Right lung (tissue), 10 donors: ENCODE results near the gene MARK2. TPM values are rescaled to one million over a fixed set of nuclear protein-coding genes. Genes with fewer than 3 reads are reported as not detected.
"Not testable (repeated sequence)": the region's sequence is repeated elsewhere in the genome, so short reads cannot be mapped to it uniquely, and the experiment has no call there.

Source experiments
- DNase-seq, 2 donors: peaks; one replicate each; pipeline ENCODE4 v3.0.0-alpha.2; 2013
- long read RNA-seq, 8 donors: transcript quantifications; one replicate each; lab custom pipeline, GENCODE V29; 2026
- polyA plus RNA-seq, 5 donors: library from polyadenylated mRNA; unstranded; fragments of 120-200 nt; gene quantifications; one replicate each; pipeline versions ENCODE4 v1.2.1 to v1.2.3, GENCODE V29; 2013; ENCODE audit warnings: inconsistent platforms in 1 of 5, low replicate concordance in 1 of 5; ENCODE audit not compliant: insufficient read length in 5 of 5, insufficient read depth in 1 of 5

The MARK2 gene
- 10 to 100 TPM; 27.0 to 35.1 (median 30.1) TPM for polyA plus RNA-seq
- long read RNA-seq, donor 1, partial matches to known transcripts: 36 of 36 reads
- long read RNA-seq, donor 1, other reads (novel, unspliced or antisense): 0 of 36 reads
- long read RNA-seq, donor 2, partial matches to known transcripts: 38 of 38 reads
- long read RNA-seq, donor 2, other reads (novel, unspliced or antisense): 0 of 38 reads
- long read RNA-seq, donor 3, partial matches to known transcripts: 5 of 5 reads
- long read RNA-seq, donor 3, other reads (novel, unspliced or antisense): 0 of 5 reads
- long read RNA-seq, donor 4, partial matches to known transcripts: 0 of 1 reads
- long read RNA-seq, donor 4, other reads (novel, unspliced or antisense): 0 of 1 reads
- long read RNA-seq, donor 5, partial matches to known transcripts: 0 of 2 reads
- long read RNA-seq, donor 5, other reads (novel, unspliced or antisense): 0 of 2 reads
- long read RNA-seq, donor 6, partial matches to known transcripts: 20 of 21 reads
- long read RNA-seq, donor 6, other reads (novel, unspliced or antisense): 0 of 21 reads
- long read RNA-seq, donor 7, partial matches to known transcripts: 59 of 79 reads
- long read RNA-seq, donor 7, other reads (novel, unspliced or antisense): 19 of 79 reads
- long read RNA-seq, donor 8: 0 reads

DNA sequence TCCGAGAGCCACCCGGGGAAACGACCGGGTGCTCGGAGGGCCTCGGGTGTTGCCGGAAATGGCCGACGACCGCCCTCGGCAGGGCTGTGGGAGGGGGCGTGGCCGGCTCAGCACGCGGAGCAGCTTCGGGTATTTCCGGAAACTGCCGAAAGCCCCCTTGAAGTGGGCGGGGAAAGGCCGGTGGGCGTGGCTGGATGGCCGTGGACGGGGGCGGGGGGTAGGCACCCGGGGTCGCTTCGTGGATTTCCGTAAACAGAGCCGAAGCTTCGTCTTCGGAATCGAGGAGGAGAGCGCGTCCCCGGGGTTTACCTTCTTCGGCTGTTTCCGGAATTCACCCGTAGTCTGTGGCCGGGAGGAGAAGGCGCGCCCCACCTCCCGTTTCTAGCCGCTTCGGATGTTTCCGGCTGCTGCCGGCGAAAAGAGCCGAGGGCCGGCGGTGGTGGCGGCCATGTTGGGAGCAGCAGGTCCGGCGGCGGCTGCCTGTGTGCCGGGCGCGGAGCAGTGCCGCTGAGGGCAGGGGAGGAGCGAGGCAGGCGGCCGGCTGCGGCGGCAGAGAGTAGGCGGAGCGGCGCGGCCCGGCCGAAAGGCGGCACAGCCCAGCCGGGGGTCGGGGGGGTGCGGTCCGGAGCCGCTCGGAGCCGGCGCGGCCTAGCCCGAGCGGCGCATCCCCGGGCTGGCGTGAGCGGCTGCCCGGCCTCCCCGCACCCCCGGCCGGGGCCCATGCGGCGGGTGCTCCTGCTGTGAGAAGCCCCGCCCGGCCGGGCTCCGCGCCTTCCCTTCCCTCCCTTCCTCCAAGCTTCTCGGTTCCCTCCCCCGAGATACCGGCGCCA, at the start of gene MARK2:
Gene MARK2, plus strand, starts transcription at position 433 of the 830 bp plus-strand sequence. Its CDS starts 397 bp downstream, at position 830.
- peak; percentile 99 for DNase-seq

DNA sequence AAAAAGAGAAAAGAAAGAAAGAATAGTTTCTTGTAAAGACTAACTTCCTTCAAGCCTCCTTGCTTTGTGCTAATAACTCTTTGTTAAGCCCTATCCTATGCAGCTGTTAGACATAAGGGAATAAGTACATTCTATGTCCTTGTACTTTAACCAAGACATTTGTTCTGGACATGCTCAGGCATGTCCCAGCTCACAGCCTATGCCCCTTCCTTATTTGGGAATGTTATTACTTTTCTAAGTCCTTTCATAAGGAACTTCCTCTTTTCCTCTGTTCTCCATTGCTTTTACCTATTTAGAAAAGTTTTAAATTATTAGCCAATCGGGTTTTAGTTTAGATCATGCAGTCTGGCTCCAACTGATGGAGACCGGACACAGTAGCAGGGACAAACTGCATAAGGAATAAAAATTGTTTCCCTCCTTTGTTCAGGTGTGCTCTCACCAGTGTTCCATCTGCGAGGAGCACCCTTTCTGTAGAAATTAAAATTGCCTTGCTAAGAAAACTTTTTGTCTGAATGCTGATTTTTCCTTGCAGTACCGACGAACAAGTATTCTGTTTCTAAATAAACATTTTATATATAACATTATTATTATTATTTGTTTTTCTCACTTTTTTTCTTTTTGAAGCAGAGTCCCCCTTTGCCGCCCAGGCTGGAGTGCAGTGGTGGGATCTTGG, 47.3 kb upstream of the MARK2 start:
- no peak for DNase-seq

DNA sequence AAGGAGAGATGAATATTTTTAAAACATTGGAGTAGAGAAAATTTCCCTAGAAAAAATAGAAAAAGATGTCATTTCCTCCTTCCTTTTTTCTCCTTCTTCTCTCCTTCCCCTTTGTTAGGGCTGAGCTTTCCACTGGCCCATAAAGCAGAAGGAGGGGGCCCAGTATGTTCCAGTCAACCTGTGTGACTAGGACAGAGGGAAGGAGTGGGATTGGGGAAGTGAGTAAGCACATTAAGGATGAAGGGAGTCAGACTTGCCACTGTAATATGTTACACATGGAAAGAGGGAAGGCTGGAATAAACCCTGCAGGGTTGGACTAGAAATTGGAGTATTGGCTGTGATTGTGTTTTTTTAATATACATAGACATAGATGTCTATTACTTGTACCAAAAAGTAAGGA, 45.7 kb upstream of the MARK2 start:
- no peak for DNase-seq

DNA sequence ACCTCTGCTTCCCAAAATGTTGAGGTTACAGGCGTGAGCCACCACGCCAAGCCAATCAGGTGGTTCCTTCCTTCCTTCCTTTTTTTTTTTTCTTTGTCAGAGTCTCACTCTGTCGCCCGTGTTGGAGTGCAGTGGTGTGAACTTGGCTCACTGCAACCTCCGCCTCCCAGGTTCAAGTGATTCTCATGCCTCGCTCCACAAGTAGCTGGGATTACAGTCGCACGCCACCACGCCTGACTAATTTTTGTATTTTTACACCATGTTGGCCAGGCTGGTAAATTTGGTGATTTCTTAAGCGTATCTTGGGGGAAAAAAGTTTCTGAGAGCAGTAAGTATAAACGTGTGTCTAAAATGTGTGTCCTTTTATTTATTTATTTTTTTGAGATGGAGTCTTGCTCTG, 43.8 kb upstream of the MARK2 start:
- no peak for DNase-seq

DNA sequence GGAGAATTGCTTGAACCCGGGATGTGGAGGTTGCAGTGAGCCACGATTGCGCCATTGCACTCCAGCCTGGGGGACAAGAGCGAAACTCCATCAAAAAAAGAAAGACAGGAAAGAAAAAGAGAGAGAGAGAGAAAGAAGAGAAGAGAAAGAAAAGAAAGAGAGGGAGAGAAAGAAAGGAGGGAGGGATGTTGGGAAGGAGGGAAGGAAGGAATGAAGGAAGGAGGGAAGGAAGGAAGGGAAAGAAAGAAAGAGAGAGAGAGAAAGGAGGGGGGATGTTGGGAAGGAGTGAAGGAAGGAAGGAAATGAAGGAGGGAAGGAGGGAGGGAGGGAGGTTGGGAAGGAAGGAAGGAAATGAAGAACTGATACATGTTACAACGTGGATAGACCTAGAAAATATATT, 38.0 kb upstream of the MARK2 start:
- DNase-seq: no peak

DNA sequence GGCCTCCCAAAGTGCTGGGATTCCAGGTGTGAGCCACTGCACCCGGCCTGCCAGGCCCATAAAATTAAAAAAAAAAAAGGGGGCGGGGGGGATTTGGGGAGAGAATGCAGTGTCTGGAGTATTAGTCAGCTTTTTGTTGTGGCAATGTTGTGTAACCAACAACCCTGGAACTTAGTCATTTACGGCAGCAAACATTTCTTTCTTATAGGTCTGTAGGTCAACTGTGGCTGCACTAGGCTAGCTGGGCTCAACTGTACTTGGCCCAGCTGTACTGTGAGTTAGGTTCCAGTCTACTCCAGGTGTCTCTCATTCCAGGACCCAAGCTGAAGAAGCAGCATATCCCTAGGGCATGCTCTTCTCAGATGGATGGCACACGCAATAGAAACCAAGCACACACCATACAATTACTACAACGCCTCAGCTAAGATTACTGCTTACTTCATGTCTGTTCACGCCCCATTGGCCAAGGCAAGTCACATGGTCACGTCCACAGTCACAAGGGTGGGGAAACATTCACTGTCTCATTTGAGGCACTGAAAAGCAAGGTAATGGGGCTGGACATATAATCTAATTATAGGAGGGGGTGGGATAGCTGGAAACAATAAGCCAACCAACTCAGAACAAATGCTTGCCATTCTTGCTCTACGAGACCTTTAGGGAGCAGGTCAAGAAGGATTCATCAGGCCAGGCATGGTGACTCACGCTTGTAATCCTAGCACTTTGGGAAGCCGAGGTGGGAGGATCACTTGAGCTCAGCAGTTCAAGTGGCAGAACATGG, 36.1 kb upstream of the MARK2 start:
- no peak for DNase-seq

DNA sequence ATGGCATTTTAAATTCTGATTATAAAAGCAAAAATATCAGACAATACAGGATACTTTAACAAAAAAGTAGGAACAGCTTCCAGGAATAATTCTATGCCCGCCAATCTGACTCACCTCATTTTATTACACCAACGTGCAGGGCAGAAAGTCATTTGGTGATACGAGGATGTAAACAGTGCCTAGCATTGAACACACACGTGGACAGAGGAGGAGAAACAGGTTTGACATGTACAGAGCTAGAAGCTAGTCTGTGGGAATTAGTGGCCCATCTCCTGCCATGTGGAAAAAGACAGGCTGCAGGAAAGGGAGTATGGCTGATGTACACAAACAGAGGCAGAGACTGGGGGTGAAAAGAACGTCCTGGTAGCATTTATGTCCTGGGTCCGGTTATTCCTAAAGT, 34.7 kb upstream of the MARK2 start:
- no peak for DNase-seq

DNA sequence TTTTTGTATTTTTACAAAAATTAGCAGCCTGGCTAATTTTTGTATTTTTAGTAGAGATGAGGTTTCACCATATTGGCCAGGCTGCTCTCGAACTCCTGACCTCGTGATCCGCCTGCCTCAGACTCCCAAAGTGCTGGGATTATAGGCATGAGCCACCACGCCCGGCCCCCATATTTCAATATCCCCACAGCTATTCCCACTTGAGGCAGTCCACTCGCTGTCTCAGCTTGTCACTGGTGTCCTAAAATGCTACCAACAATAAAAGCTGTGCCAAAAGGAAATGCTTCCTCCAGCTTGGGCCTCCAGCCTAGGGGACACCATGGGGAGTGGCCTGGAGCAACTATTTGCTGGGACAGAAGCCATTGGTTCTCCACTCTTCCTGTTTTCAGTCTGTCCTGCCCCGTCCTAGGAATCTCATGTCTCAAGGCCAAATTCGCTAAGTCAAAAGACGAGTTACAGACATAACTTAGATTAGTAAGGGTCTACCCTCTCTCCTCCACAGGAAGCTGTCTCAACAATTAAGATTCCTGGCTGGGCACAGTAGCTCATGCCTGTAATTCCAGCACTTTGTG, 33.0 kb upstream of the MARK2 start:
- DNase-seq: no peak

DNA sequence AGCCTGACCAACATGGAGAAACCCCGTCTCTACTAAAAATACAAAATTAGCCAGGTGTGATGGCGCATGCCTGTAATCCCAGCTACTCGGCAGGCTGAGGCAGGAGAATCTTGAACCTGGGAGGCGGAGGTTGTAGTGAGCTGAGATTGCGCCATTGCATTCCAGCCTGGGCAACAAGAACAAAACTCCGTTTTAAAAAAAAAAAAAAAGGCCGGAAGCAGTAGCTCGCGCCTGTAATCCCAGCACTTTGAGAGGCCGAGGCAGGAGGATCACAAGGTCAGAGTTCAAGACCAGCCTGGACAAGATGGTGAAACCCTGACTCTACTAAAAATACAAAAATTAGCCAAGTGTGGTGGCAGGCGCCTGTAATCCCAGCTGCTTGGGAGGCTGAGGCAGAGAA, 28.5 kb upstream of the MARK2 start:
- not testable (repeated sequence) for DNase-seq

DNA sequence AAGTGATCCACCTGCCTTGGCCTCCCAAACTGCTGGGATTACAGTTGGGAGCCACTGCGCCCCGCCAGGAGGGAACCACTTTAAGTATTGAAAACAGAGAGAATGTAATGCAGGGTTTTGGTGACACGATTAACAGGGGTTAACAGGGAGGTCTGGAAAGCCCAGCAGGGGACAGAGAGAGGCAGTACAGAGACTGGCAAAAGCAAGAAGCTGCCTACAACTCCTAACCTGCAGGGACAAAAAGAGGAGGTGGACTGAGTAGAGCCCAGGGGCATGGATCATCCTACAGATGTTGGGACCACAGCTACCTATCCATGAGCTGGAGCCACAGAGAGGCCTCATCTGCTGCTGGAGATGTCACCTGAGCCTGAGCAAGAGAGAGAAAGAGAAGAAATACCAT, 27.4 kb upstream of the MARK2 start:
- no peak for DNase-seq

DNA sequence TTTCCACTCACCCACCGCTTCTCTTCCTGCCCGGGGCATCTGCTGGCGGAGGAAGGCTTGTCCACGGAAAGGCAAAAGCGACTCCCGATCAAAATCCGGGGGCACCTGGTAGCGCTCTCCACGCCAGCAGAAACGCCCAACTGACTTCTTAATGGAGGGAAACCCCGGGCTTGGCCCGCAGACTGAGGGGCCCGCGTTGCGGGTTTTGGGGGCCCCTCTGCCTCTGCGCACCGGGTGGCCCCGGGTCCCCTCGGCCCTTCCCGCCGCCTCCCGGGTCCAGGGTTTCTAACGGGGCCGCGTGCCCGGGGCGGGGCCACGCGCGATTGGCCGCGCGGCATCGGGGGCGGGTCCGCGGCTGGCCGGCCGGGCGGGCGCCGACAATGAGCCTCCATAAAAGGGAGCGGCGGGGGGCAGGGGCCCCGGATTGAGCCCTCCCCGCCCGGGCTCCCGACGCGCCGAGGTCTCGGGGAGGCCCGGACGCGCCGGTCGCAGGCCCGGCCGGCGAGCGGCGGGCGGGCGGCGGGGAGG, 25.8 kb upstream of the MARK2 start, which contains the start of gene SPINDOC:
Gene SPINDOC, plus strand, starts transcription at position 422 of the 528 bp plus-strand sequence. CDS start 231 bp downstream, outside the sequence.
- peak; percentile 53 to 69 for DNase-seq

DNA sequence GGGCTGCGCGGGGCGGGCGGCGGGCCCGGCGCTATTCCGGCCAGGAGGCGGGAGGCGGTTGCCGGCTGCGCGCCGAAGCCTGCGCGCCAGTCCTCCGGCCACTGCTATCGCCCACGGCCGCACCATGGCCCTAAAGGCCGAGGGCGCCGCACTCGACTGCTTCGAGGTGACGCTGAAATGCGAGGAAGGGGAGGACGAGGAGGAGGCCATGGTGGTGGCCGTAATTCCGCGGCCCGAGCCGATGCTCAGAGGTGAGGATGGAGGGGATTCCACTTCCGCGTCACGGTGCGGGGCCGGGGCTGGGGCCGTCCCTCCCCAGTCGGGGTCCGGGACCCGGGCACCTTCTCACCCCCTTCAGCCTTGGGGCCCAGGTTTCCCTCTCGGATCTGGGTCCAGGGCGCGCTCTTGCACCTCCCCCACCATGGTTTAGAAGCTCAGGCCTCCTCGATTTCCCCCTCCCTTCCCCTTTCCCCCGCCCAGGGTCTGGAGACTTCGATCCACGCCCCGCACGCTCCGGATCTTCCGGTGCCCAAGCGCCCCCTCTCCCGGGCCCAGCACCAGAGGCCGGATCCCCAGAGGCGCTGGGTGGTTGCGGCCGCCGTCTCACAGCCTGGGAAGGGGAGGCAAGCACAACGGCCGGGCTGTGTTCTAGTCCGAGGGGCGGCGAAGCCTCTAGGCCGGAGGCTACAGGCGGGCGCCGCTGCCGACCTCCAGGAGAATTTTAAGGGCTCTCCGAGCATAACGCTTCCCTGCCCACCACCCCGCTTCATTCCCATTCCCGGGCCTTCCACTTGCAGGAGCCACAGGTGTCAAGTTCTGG, 25.1 kb upstream of the MARK2 start:
- DNase-seq: peak; percentile 56 to 64

DNA sequence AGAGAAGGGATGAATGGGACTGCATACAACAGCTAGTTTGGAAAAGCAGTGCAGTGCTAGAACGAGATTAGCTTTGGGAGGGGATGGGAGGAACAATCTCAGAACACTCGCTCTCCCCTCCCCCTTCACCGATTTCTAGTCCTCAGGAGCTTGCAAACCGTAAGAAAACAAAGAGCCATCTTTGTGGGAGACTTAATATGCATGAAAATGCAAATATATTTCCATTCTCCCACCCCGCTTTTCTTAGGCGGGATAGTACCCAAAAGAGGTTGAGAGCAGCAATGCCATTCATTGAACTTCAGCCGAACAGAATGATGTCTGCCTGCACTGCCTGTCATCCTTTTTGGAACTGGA, 24.6 kb upstream of the MARK2 start:
- DNase-seq: no peak

DNA sequence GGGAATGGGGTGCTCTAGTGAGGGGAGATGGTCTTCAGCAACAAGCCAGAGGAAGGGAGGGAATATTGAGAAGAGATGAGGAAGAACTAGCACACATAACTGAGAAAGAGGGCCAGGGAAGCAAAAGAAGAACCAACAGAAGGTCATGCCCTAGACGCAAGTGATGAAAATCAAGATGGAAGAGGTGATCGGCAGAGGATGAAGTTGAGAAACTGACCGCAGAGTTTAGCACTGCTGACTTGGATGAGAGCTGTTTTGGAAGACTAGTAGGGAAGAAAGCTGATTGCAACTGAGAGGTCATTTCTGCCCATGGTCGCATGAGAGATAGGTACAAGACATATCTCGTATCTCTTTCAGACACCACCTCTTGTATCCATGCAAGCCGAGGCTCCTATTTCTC, 22.7 kb upstream of the MARK2 start:
- no peak for DNase-seq

DNA sequence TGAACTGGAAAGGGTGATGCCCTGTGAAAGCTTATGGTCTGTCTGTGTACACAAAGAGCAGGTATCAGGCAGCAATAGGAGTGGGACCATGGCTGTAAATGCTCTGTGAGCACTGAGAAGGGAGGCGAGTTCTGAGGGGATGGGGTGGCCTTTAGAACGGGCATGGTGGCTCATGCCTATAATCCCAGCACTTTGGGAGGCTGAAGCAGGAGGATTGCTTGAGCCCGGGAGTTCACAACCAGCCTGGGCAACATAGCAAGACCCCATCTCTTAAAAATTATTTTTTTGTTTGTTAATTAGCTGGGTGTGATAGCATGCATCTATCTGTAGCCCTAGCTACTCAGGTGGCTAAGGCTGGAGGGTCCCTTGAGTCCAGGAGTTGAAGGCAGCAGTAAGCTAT, 22.2 kb upstream of the MARK2 start:
- no peak for DNase-seq

DNA sequence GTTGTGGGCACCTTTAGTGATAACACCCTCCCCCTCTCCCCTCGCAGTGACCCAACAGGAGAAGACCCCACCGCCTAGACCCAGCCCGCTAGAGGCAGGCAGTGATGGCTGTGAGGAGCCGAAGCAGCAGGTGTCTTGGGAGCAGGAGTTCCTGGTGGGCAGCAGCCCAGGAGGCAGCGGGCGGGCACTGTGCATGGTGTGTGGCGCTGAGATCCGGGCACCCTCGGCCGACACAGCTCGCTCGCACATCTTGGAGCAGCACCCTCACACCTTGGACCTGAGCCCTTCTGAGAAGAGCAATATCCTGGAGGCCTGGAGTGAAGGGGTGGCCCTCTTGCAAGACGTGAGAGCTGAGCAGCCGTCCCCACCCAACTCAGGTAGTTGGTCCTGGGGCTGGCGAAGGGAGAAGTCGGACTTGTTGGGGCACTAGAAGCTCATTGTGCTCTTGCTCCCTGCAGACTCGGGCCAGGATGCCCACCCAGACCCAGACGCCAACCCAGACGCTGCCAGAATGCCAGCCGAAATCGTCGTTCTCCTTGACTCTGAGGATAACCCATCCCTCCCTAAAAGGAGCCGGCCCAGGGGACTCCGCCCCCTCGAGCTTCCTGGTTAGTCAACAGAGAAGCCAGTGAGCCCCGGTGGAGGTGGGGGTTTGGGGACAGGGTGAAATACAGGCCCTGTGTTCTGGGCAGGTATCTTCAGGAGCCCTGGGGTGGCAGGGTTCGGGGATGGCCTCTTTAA, 21.0 kb upstream of the MARK2 start:
- no peak for DNase-seq

DNA sequence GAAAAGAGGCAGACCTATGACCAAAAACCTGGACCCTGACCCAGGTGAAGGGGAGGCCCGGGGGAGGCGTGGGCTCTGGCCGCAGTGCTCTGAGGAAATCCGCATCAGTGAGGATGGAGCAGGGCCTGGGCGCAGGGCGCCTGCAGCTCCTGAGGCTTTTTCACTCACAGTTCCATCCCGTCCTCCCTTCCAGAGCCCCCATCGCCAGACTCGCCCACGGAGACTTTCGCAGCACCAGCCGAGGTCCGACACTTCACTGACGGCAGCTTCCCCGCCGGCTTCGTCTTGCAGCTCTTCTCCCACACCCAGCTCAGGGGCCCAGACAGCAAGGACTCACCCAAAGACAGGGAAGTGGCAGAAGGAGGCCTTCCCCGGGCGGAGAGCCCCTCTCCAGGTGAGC, 20.3 kb upstream of the MARK2 start:
- no peak for DNase-seq

DNA sequence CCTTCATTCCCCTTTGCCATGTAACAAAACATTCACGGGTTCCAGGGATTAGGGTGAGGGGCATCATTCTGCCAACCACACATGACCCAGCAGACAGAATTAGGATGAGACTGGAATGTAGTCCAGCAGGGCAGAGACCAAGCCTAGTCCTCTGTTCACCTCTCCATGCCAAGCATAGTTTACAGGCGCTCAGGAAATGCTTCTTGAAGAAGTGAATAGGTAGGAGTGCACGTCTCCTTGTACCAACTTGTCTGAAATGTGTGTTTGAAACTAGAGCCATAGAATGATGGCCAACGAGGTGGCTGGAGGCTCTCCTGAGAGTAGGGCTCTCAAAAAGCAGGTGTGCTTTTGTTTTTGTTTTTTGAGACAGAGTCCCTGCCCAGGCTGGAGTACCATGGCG, 17.5 kb upstream of the MARK2 start:
- DNase-seq: no peak
